ENCODE data around the gene ABHD15.
A peak's percentile ranks its signal among the peaks of the same experiment; 100 is the strongest.
"Not testable (repeated sequence)": the region's sequence is repeated elsewhere in the genome, so short reads cannot be mapped to it uniquely, and the experiment has no call there.

The ABHD15 gene

GRCh38 chr17:29567554-29568330, 905 bp upstream of the ABHD15 start:
- peak; percentile 81 for DNase-seq

DNA sequence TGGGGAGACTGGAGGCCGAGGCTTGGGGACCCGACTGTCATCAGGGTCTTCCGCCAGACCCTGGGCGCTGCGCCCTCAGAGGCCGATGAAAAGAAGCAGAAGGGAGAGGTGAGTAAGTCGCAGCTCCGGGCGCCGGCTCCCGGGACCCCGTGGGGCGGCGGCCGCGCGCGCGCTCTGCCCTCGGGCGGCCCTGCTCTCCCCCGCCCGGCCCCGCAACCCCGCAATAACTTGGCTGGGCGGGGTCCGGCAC, 392 bp upstream of the ABHD15 start:
- no peak for DNase-seq

- peak; percentile 87 for DNase-seq
Measured at GRCh38 chr17:29565643-29566472, 979 bp downstream of the ABHD15 start.

GRCh38 chr17:29563816-29564215, 3.0 kb downstream of the ABHD15 start:
- no peak for DNase-seq

DNA sequence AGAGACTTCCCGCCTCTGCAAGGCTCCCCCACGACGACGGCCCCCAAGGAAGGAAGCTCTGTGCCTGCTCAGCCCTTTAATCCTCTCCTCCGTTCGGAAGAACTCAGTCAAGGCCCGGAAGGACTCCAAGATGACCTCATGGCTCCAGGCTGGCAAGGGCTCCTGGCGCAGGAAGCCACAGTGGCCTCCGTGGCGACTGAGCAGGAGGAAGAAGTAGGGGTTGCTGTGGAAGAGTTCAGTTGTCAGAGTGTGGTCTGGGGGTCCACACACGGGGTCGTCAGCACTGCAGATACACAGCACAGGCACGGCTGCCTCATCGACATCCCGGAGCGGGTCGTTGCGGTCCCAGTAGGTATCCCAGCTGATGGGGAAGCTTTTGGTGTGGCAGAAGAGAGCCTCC, 4.2 kb downstream of the ABHD15 start:
- no peak for DNase-seq

DNA sequence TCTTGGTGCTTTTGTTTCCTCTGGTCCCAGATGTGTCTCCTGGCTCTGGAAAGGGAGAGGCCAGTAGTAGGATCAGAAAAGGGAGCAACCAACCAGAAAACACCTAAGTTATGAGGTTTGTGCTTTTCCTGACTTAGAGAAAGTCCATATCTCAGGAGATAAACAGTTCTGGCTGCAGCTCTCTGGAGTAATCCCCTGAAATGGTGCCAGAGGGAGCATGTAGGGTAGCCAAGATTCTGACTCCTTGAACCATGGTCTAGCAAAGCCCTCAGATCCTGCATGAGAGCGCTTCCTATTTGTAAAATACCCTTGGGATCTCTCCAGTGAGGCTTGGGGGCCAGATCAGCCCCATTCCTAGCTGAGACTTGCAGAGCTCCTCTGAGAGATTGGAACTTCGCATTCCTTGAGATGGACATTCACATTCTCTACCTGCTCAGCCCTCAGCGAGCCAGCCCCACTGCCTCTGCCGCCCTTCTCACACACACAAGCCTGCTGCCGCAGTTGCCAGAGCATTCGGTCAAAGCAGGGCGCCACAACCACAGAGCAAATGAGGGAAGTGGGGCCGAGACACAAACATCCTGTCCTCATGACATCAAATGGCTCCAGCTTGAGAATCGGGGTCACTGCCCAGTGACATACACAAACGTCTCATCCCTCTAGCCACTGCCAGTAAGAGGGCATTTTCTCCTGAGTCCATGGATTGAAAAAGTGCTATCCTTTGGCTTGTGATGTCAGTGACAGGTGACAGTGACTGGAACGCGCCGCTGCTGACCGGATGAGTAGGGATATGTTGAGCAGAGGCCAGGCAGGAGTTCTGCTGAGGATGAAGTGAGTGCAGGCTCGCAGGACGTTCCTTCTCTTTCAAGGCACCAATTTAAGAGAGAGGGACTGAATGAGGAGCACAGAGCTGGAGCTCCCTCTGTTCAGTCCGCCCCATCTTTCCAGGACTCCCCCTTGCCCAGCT, 5.0 kb downstream of the ABHD15 start:
- DNase-seq: no peak

- no peak for DNase-seq
Measured at GRCh38 chr17:29560316-29560715, 6.5 kb downstream of the ABHD15 start.

GRCh38 chr17:29559640-29560039, 7.2 kb downstream of the ABHD15 start:
- no peak for DNase-seq

- not testable (repeated sequence) for DNase-seq
Measured at GRCh38 chr17:29558139-29558538, 8.7 kb downstream of the ABHD15 start.

DNA sequence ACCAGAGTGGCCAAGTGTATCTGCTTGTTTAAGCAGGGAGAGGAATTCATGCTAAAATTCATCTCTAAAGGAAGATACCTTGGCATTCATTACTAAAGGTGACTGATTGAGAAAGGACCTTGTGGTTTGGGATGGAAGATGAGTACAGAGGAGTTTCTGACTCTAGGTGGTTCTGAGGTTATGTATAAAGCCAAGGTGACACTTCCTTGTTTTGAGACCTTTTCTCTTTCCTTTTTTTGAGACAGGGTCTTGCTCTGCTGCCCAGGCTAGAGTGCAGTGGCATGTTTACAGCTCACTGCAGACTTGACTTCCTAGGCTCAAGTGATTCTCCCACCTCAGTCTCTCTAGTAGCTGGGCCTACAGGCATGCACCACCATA, 9.1 kb downstream of the ABHD15 start:
- DNase-seq: no peak

DNA sequence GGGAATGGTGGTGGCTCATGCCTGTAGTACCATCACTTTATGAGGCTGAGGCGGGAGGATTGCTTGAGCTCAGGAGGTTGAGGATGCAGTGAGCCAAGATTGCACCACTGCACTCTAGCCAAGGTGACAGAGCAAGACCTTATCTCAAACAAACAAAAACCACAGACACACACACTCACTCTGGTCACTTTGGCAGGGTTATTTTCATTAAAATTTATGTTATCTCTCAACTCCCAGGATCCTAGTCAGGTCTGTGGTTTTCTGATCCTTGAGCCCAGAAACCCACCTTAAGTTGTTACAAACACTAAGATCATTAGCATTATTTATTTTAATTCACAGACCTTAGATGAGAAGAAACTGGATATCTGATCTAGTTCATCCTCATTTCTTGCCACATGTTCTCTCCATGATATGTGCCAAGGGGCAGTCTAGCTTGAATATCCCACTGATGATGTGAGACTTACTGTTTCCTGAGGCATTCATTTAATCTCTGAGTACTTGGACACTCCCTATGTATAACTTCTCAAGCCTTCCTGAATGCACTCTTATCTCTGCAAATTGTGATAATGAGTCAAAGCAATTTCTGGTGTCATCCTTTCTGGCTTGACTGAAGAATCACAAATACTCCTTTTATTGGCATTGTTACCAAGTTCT, 9.6 kb downstream of the ABHD15 start:
- no peak for DNase-seq

GRCh38 chr17:29555840-29556239, 11.0 kb downstream of the ABHD15 start:
- no peak for DNase-seq

- DNase-seq: no peak
Measured at GRCh38 chr17:29549177-29549923, 17.5 kb downstream of the ABHD15 start.

GRCh38 chr17:29546830-29547229, 20.0 kb downstream of the ABHD15 start:
- DNase-seq: no peak

DNA sequence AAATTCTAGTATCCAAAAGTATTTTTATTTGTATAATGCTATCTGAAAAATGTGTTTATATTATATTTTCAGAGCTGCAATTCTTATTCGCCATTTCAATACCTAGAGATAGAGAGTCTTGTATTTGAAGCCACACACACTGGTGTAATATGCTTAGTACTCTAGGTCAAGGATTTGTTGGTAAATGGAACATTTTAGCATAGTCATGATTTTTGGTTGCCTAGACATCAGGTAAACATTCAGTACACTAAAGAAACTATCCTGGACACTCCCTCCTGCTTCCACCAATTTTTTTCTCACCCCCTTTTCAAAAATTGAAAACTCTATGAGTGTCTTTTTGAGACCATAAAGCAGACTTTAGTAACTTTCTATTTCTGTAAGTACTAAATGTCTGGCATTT, 20.8 kb downstream of the ABHD15 start:
- DNase-seq: no peak

GRCh38 chr17:29544066-29544465, 22.8 kb downstream of the ABHD15 start:
- DNase-seq: no peak

GRCh38 chr17:29533976-29534375, 32.9 kb downstream of the ABHD15 start:
- no peak for DNase-seq

DNA sequence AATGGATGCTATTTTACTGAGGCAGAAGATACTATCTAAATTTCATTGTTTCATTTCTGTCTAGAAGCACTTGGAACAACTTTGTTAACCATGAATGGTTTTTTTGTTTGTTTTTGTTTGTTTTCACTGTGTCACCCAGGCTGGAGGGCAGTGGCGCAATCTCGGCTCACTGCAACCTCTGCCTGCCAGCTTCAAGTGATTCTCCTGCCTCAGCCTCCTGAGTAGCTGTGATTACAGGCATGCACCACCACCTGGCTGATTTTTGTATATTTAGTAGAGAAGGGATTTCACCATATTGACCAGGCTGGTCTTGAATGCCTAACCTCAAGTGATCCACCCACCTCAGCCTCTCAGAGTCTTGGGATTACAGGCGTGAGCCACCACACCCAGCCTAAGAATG, 40.5 kb downstream of the ABHD15 start:
- DNase-seq: no peak

- no peak for DNase-seq
Measured at GRCh38 chr17:29524692-29525091, 42.1 kb downstream of the ABHD15 start.

DNA sequence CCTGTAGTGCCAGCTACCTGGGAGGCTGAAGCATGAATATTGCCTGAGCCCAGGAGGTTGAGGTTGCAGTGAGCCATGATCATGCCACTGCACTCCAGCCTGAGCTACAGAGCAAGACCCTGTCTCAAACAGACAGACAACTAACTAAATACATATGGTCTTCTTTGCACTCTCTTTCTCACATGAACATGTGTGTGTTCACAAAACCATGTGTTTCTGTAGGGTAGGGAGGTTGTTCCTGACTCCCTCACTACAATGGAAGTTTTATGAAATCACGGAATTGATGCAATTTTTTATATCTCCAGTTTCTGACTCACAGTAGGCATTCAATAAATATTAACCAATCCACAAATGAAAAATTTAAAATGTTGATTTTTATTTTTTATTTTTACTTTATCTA, 48.5 kb downstream of the ABHD15 start:
- no peak for DNase-seq

- DNase-seq: no peak
Measured at GRCh38 chr17:29514792-29515191, 52.0 kb downstream of the ABHD15 start.

GRCh38 chr17:29510953-29511352, 55.9 kb downstream of the ABHD15 start:
- no peak for DNase-seq

Measured in NCI-H748 treated with DMSO at 0.1 percent for 48 hours (cell line).